NOMO-1 treated with DMSO at 0.1 percent for 48 hours (cell line): ENCODE measurements around the gene ZNRF1.
"Not testable (repeated sequence)": the region's sequence is repeated elsewhere in the genome, so short reads cannot be mapped to it uniquely, and the experiment has no call there.

Experiments
- DNase-seq: peaks from one replicate; lab custom pipeline; 2025; ENCODE audit not compliant: unreplicated experiment; lab: John Stamatoyannopoulos, UW

ZNRF1 gene

DNA sequence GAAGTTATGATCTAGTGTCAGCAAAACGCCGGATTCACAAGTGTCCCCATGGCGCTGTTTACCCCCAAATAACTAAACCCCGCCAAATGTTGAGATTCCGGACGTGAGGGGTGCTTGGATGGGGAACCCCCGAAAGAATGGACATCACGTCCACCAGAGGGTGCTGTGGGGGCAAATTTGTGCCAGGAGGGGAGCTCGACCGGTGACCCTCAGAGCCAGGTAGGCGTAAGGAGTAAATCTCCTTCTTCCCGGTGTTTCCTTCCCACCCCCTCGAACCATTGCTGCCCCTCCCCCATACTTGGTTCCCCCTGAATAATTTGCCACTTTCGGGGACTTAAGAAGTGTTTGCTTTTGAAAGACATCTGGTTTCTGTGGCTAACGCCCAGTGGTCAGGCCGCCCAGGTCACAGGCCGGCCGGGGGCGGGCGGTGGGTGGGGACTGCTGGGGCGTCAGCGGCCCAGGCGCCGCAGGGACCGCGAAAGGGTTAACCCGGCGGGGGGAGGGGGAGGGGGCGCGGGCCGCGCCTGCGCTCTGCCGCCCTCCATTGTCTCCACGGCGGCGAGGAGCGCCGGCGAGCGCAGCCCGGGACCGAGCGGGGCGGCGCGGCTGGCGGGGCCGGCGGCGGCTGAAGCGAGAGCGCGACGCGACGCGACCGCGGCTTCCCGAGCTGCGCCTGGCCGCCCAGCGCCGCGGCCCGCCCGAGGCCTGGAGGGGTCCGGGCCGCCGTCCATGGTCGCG is at the start of gene ZNRF1:
Gene ZNRF1 (plus strand): TSS at position 544 of the 738 bp plus-strand sequence. CDS start 648 bp downstream, outside the sequence.
- peak; percentile 79 for DNase-seq

DNA sequence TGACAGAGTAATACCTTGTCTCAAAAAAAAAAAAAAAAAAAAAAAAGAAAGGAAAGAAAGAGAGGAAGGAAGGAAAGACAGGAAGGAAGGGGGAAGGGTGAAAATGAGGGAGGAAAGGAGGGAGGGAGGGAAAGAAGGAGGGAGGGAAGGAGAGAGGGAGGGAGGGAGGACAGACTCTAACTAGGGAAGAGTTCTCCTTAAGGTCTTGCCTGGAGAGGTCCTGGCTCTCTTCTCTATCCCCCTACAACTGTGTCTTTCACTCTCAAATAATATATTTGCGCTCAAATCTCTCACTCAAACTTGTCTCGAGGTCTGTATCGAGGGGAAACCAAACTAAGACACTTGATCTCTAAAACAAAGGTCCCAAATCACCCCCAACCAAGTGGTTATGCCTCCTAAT is 49.5 kb upstream of the ZNRF1 start:
- no peak for DNase-seq

DNA sequence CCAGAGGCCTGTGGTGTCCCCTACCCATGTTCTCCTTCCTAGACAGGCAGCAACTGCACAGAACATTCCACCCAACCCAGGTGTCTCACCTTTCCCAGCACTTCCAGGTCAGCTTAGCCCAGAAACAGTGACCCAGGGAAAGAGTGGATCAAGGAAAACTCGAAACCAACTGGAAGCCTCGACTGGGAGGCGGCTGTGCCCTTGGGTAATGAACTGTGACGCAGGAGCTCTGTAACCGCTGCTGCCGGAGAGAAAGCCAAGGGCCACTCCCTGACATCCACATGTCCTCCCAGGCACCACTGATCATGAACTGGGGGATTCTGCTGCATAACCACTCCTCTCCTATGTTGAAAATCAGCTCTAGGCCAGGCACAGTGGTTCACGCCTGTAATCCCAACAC is 48.3 kb upstream of the ZNRF1 start:
- no peak for DNase-seq

DNA sequence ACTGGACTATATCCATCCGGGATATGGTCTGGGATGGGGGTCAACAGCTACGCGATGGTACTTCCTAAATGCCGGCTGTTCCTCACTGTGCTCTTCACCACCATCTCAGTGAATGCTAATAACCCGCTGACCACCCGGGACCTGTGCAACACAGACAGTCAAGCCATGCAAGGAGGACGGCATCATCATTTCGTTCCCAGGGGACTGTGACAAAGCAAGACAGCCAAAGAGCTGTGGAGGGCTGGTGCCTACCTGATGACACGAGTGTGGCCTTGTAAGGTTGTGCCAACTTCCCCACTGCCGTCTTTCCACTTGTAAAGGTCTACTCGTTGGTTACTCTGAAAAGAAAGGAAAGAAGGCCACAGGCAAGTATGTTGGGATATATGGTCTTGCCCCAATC is 47.6 kb upstream of the ZNRF1 start:
- no peak for DNase-seq

DNA sequence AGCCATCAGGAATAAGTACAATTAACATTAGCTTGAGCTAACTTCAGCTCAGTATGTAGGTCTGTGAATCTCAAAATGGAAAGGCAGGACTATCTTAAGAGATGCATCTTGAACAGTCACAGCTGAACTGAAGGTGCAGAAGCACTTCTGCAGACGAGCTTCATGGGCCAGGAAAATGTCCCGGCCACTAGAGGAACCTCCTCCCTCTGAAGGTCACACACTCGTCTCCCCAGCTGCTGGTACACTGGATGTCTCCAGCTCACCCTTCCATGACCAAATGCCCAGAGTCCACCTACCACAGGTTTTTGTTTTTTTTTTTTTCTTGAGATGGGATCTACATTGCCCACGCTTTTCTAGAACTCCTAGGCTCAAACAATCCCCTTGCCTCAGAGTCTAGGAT is 47.1 kb upstream of the ZNRF1 start:
- no peak for DNase-seq

DNA sequence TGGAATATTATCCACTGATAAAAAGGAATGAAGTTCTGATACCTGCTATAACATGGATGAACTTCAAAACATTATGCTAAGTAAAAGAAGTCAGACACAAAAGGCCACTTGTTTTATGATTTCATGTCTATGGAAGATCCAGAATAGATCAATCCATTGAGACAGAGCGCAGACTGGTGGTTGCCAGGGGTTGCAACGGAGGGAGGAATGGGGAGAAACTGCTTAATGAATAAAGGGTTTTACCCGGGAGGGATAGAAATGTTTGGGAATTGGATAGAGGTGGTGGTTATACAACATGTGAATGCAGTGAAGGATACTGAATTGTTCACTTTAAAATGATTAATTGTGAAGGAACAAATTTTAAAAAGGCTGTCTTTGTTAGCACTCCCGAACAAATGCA is 44.1 kb upstream of the ZNRF1 start:
- no peak for DNase-seq

DNA sequence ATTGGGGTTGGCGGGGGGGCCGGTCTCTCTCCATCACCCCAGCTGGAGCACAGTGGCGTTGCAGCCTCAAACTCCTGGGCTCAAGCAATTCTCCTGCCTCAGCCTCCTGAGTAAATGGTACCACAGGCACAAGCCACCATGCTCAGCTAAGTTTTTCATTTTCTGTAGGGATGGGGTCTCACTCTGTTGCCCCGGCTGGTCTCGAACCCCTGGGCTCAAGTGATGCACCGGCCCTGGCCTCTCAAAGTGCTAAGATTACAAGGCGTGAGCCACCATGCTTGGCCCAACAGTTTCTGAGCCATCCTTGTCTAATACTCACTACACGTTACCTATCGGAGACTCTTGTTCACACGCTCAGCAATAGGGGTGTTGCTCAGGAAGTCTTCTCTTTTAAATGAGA is 25.5 kb upstream of the ZNRF1 start:
- no peak for DNase-seq

DNA sequence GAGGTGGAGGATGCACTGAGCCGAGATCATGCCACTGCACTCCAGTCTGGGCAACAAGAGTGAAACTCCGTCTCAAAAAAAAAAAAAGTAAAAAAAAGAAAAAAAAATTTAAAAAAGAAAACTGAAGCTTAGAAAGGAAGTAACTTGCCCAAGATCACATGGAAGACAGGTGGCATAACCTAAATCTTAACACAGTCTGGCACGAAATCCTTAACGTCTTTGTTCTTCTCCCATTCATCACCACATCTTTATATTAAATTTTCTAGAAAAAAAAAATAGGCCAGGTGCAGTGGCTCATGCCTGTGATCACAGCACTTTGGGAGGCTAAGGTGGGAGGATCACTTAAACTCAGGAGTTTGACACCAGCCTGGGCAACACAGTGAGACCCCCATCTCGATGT is 23.2 kb upstream of the ZNRF1 start:
- no peak for DNase-seq

DNA sequence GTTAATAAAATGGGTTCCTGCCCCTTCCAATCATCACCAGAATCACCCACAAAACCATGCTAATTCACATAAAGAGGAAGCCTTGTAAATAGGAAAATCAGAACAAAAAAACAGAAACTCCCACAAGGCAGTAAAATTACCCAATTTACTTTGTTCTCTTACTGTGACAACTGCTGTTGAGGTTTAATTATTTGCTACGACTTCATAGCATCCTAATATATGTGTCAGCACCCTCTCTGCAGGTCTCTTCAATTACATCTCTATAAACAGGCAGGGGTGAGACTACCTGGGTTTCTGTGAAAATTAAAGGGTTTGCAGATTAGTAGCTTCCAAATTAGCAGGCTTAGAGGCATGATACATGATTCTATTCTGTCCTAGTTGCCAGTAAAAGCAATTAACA is 16.6 kb upstream of the ZNRF1 start:
- DNase-seq = no peak

DNA sequence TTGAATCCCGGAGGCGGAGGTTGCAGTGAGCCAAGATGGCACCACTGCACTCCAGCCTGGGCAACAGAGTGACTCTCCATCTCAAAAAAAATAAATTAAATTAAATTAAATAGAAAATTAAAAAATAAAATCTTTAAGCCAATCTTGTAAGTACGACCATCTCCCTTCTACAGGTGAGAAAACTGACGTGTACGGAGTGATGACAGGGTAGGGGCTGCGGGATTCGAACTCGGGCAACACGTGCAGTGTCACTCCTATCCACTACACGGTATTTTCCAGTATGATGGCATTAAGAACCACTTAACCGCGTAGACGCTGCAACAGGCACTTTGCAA is 14.7 kb upstream of the ZNRF1 start:
- DNase-seq = no peak

DNA sequence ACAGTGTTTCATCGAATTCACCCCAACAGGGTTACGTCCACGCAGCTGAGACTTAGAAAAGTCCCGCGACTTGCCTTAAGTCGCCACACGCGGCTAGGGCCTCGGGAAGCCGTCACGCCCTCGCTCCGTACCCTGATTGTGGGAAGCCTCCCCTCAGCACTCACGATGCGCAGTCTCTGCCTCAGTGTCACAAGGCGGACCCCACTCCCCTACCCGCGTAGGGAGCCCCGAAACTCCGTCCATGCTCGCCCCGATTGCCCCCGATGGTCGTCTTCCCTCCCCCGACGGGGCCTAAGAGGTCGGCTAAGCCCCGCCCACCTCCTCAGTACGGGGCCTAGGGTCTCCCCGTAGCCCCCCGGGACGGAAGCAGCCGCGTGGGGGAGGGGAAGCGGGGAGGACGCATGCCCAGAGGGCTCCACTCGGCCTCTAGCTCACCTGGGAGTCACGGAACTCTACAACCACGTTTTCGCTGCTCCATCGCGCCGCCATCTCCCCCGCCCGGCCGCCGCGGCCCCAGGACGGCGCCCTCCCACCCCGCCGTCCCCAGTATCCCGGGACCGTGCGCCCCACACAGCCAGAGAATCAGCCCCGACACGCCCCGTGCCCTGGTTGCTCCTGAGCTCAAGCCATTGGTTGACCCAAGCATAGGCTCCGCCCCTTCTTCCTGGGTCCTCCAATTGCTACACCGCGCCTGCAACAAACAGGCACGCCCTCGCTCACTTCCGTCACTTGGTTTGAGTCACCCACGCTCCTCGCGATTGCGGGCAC is 14.1 kb upstream of the ZNRF1 start, which contains the start of gene WDR59:
Gene WDR59 (minus strand): TSS at position 595 of the 768 bp plus-strand sequence. CDS start 106 bp downstream, at position 489.
- peak; percentile 100 for DNase-seq

DNA sequence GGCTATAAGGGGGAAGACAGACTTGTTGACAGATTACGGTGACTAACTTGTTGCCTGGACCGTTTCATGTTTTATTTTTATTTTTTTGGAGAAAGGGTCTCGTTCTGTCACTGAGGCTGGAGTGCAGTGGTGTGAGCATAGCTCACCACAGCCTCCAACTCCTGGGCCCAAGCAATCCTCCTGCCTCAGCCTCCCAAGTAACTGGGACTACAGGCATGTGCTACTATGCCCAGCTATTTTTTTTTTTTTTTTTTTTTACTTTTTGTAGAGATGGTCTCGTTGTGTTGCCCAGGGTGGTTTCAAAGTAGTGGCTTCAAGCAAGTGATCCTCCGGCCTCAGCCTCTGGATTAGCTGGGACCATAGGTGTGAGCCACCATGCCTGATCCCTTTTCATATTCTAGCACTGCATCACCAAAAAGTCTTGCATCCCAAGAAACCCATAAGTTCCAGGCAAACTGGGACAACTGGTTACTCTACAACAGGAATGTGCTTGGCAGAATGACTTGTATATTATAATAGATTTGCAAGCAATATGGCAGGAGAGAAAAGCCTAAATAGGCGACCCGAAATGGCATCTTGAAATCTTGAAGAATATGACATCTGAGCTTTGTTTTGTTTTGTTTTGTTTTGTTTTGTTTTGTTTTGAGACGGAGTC is 11.7 kb upstream of the ZNRF1 start:
- no peak for DNase-seq

DNA sequence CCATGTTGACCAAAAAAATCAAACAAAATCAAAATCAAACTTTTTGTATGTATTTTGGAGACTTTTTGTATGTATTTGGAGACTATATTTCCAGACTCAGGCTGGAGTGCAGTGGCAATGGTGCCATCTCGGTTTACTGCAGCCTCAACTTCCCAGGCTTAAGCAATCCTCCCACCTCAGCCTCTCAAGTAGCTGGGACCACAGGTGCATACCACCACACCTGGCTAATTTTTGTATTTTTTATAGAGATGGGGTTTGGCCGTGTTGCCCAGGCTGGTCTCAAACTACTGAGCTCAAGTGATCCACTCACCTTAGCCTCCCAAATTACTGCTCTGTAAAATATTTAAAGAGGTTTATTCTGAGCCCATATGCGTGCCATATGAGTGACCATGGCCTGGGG is 9.0 kb upstream of the ZNRF1 start:
- DNase-seq = not testable (repeated sequence)

DNA sequence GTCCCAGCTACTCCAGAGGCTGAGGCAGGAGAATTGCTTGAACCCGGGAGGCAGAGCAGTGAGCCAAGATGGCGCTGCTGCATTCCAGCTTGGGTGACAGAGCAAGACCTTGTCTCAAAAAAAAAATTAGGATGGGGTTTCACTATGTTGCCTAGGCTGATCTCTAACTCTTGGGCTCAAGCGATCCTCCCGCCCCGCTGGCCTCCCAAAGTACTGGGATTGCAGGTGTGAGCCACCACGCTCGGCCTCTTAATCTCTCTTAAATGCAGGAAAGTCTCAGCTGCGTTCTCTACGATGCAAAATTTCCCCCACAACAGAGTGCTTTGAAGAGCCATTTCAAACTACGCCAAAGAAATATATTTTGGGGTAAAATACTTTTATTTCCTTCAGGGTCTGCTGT is 8.0 kb upstream of the ZNRF1 start:
- no peak for DNase-seq

DNA sequence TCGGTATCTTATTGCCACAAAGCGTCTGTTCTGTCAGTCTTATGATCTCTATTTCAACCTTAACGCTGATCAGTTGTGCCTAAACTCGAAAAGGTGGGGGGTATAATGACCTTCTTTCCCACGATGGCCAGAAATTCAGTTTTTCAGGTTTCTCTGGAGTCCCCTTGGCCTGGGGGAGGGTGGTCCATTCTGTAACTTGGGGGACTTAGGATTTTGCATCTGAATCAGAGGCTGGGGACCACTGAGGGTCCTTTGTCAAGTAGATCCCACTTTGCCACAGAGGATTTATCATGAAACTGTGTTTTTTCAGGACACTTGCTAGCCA is 7.6 kb upstream of the ZNRF1 start:
- no peak for DNase-seq

DNA sequence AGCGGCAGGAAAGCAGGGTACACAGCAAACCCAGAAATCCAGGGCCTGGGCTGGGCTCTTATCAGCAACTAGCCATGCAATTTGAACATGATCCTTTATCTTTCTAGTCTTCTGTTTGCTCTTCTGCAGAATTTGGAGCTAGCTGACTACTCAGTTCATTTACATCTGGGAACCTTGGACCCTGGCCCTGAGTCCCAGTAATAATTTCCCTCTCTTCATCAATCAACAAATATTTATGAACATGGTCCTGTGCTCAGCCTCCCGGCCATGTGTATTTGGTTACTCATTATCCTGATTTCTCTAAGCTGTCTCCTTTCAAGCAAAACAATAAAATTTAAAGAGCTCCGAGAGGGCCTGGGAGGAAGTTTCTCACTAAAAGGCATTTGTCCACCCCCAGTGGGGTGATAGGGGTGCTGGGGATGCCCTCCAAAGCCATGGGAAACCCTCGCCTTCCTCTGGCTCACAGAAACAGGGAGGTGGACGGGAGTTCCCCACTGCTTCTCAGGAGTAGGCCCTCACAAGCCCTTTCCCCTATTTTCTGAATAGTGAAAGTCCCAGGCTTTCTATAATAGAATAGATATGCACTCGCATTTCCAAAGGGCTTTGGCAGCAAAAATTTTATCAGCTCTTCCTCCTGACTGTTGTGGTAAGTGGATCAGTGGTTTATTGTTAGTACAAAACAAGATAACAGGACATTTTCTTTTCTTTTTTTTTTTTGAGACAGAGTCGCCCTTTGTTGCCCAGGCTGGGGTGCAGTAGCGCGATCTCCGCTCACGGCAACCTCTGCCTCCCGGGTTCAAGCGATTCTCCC is 7.0 kb upstream of the ZNRF1 start:
- no peak for DNase-seq

DNA sequence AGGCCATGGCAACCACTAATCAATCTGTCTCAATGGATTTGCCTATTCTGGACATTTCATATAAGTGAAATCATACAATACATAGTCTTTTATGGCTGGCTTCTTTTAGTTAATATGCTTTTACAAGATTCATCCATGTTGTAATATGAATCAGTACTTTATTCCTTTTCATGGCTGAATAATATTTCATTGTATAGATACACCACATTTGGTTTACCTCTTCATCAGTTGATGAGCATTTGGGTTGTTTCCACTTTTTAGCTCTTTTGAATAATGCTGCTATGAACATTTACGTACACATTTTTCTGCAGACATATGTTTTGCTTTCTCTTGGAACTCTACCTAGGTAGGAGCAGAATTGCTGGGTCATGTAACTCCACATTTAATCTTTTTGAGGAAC is 2.8 kb upstream of the ZNRF1 start:
- DNase-seq = no peak

DNA sequence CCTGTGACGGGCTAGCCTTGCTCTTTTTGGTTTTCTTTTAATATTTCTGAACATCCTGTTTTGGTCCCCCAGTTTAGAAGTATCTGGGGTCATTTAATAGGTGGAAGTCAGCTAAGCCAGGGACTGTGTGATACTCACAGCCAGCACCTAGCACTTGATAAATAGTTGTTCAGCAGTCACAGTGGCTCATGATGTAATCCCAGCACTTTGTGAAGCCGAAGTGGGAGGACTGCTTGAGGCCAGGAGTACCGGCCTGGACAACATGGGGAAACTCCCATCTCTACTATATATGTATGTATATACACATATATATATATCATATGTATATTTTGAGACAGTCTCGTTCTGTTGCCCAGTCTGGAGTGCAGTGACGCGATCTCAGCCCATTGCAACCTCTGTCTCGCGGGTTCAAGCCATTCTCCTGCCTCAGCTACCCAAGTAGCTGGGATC is 1.8 kb upstream of the ZNRF1 start:
- no peak for DNase-seq

DNA sequence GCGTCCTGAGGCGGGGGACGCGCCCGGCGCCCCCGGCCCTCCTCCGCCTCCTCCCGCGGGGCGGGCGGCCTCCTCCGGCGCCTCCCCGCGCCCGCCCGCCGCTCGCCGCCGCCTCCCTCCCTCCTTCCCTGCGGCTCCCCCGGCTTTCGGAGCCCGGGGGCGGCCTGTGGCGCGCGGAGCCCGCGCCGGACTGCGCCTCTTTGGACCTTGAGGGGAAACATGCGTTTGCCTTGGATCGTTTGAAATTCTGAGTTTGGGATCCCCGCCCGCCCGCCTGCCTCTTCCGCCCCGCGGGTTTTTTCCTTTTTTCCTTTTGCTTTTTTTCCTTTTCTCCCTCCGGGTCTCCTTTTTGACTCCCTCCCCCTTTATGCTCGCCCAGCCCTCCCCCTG is 390 bp downstream of the ZNRF1 start:
- DNase-seq = no peak

DNA sequence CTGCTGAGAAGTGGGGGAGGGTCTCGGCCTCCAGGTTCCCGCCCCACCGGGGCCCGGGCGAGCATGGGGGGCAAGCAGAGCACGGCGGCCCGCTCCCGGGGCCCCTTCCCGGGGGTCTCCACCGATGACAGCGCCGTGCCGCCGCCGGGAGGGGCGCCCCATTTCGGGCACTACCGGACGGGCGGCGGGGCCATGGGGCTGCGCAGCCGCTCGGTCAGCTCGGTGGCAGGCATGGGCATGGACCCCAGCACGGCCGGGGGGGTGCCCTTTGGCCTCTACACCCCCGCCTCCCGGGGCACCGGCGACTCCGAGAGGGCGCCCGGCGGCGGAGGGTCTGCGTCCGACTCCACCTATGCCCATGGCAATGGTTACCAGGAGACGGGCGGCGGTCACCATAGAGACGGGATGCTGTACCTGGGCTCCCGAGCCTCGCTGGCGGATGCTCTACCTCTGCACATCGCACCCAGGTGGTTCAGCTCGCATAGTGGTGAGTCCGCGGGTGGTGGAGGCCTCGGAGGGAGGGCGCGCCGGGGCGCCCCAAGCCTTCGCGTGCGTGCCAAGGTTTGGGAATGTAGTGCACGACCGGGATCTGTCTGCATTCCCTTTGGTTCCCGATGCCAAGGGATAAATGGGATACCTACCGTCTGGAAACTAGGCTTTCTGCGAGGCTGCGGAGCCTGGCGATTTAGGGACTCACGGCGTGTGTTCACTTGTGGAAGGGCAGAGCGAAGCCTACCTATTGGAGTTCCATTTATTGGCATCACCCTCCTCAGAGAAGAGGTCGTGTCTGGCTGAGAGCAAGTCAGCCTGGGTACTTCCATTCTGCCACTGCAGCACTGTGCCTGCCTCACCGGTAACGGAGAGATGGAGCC is 1.0 kb downstream of the ZNRF1 start:
- DNase-seq = no peak
